Endothelial cell of umbilical vein (primary cell): ENCODE results near the gene VIPR1. TPM values are rescaled to one million over a fixed set of nuclear protein-coding genes. Genes with fewer than 3 reads are reported as not detected.

ENCODE experiments used
- BruUV-seq: library from RNA; stranded (reverse); fragments of 400-500 nt; replicated peaks from 2 replicates; lab custom pipeline; 2021; lab: Mats Ljungman, UMichigan
- CTCF ChIA-PET: fragments of 300-600, 350-600 bp; sonication (Branson Sonifier 250); formaldehyde crosslinking; loops from one replicate; lab custom pipeline; 2021; ENCODE audit warnings: antibody characterized with exemption, inconsistent platforms; lab: Charles Lee
- POLR2A ChIA-PET: fragments of 300-600, 350-600 bp; sonication (Branson Sonifier 250); formaldehyde crosslinking; loops from one replicate; lab custom pipeline; 2021; ENCODE audit warnings: antibody characterized with exemption, inconsistent platforms; lab: Charles Lee
- DNase-seq: peaks from one replicate; pipeline ENCODE4 v3.0.0-alpha.2; 2011; ENCODE audit warnings: low read depth, low spot score
- FAIRE-seq: peaks from 2 replicates; lab custom pipeline; 2011; peaks lifted over from hg19 to GRCh38; lab: Jason Lieb, UNC
- H2AFZ ChIP-seq: 2 replicates; pipeline ENCODE4 v1.6.0; 2012; ENCODE audit warnings: low read depth, low read length, control low read depth, inconsistent platforms
- H3K27ac ChIP-seq: 2 replicates; pipeline ENCODE4 v1.5.1; 2011; ENCODE audit warnings: low read depth, mild to moderate bottlenecking, control low read depth, low read length, moderate library complexity; ENCODE audit not compliant: insufficient read depth
- H3K27me3 ChIP-seq, 2 experiments: 2 replicates each; pipeline versions ENCODE4 v1.6.0 to v1.6.1; 2011; ENCODE audit warnings: low read length in 2 of 2, mixed read lengths in 1 of 2; ENCODE audit not compliant: control insufficient read depth in 2 of 2, insufficient read depth in 2 of 2
- H3K36me3 ChIP-seq, 2 experiments: 2 replicates in 1 of 2; 3 replicates in 1 of 2; pipeline ENCODE4 v1.5.1; 2011; ENCODE audit warnings: low read length in 2 of 2, mild to moderate bottlenecking in 1 of 2, moderate library complexity in 1 of 2; ENCODE audit not compliant: control insufficient read depth in 2 of 2, insufficient read depth in 2 of 2; ENCODE audit errors: extremely low read depth in 1 of 2
- H3K4me1 ChIP-seq: 3 replicates; pipeline ENCODE4 v1.5.1; 2011; ENCODE audit warnings: mild to moderate bottlenecking, low read length; ENCODE audit not compliant: control insufficient read depth, insufficient read depth; ENCODE audit errors: extremely low read depth
- H3K4me2 ChIP-seq: 2 replicates; pipeline ENCODE4 v1.6.1; 2011; ENCODE audit warnings: low read length, control low read depth, mixed read lengths; ENCODE audit not compliant: insufficient read depth
- H3K4me3 ChIP-seq, 3 experiments: fragments of 200-600 bp in 1 of 3; sonication (generic), shearing (Covaris generic) in 1 of 3; replicated peaks in 1 of 3; 2 replicates each; pipeline ENCODE4 v1.5.1; 2011 to 2016; ENCODE audit warnings: control low read depth in 3 of 3, low read length in 3 of 3, mild to moderate bottlenecking in 2 of 3, inconsistent platforms in 1 of 3, low read depth in 1 of 3, moderate library complexity in 1 of 3; ENCODE audit not compliant: insufficient read depth in 1 of 3
- H3K79me2 ChIP-seq: 2 replicates; pipeline ENCODE4 v1.6.0; 2012; ENCODE audit warnings: low read length, inconsistent platforms; ENCODE audit not compliant: control insufficient read depth, insufficient read depth
- H3K9ac ChIP-seq: replicated peaks from 2 replicates; pipeline ENCODE3; 2011; ENCODE audit warnings: low read length, control low read depth; ENCODE audit not compliant: insufficient read depth; ENCODE audit errors: extremely low read depth
- H3K9me1 ChIP-seq: replicated peaks from 3 replicates; pipeline ENCODE4 v1.6.0; 2011; ENCODE audit warnings: mild to moderate bottlenecking, low read length; ENCODE audit not compliant: control insufficient read depth, insufficient read depth; ENCODE audit errors: extremely low read depth
- H3K9me3 ChIP-seq: replicated peaks from 2 replicates; pipeline ENCODE4 v1.5.1; 2012; ENCODE audit warnings: low read length, inconsistent platforms; ENCODE audit not compliant: control insufficient read depth, insufficient read depth
- H4K20me1 ChIP-seq: replicated peaks from 2 replicates; pipeline ENCODE3; 2011; ENCODE audit warnings: mild to moderate bottlenecking, low read length; ENCODE audit not compliant: control insufficient read depth, insufficient read depth; ENCODE audit errors: extremely low read depth
- CTCF ChIP-seq, 2 donors: IDR thresholded peaks; 1 replicate in 1 of 2; 2 replicates in 1 of 2; pipeline ENCODE4 v1.5.1; 2011; ENCODE audit warnings: low read length in 2 of 2, mild to moderate bottlenecking in 2 of 2, moderate library complexity in 2 of 2, control low read depth in 1 of 2, inconsistent platforms in 1 of 2, low read depth in 1 of 2; ENCODE audit not compliant: insufficient read depth in 1 of 2; ENCODE audit errors: extremely low read depth in 1 of 2
- EZH2 ChIP-seq: IDR thresholded peaks from 2 replicates; pipeline ENCODE4 v1.6.1; 2012; ENCODE audit warnings: borderline replicate concordance, low read depth, mild to moderate bottlenecking, moderate library complexity, low read length, inconsistent platforms; ENCODE audit not compliant: severe bottlenecking
- FOS ChIP-seq: IDR thresholded peaks from 2 replicates; pipeline ENCODE4 v1.6.1; 2011; ENCODE audit warnings: mild to moderate bottlenecking, low read length, moderate library complexity, borderline replicate concordance; ENCODE audit not compliant: insufficient read depth
- GATA2 ChIP-seq: IDR thresholded peaks from 2 replicates; pipeline ENCODE4 v1.7.0; 2011; ENCODE audit warnings: low read depth, mild to moderate bottlenecking, moderate library complexity, mixed read lengths, low read length; ENCODE audit not compliant: insufficient read length, insufficient read depth
- JUN ChIP-seq: IDR thresholded peaks from 2 replicates; pipeline ENCODE4 v1.6.1; 2011; ENCODE audit warnings: borderline replicate concordance, low read depth; ENCODE audit not compliant: insufficient read length, insufficient read depth
- MYC ChIP-seq: IDR thresholded peaks from one replicate; pipeline ENCODE4 v1.6.1; 2011; ENCODE audit warnings: mild to moderate bottlenecking, low read depth, low read length
- POLR2A ChIP-seq: IDR thresholded peaks from 2 replicates; pipeline ENCODE4 v1.6.1; 2012; ENCODE audit warnings: low read depth, mild to moderate bottlenecking, control low read depth, low read length
- POLR2AphosphoS5 ChIP-seq: IDR thresholded peaks from 2 replicates; pipeline ENCODE4 v1.6.1; 2012; ENCODE audit warnings: low read depth, mild to moderate bottlenecking, control low read depth, low read length, moderate library complexity; ENCODE audit not compliant: insufficient read depth
- dilution Hi-C: fragments of 300-500 bp; cut with MboI; formaldehyde crosslinking; loops from one replicate; pipeline ENCODE4 v1.15.0; 2019; ENCODE audit warnings: low sequenced_read_pairs; ENCODE audit not compliant: extremely low pct_ligation_motif_present
- intact Hi-C: fragments of 100-400 bp; cut with micrococcal nuclease; formaldehyde crosslinking; loops from one replicate; pipeline ENCODE4 v1.10.0; 2022
- polyA plus RNA-seq, 4 experiments: library from polyadenylated mRNA; depleted of rRNA in 3 of 4; stranded (reverse) in 3 of 4; unstranded in 1 of 4; fragments of >200 nt; gene quantifications; 2 replicates each; pipeline versions ENCODE4 v1.2.1 to v1.2.3, GENCODE V29; 2011 to 2012; ENCODE audit warnings: missing spikeins in 1 of 4
- total RNA-seq: library from RNA; stranded (reverse); gene quantifications from 2 replicates; pipeline ENCODE4 v1.2.3, GENCODE V29; 2021
- TF ChIP-seq, protein P1 (sequence below): IDR thresholded peaks from 2 replicates; pipeline ENCODE4 v1.6.1; 2011; ENCODE audit not compliant: insufficient read depth, insufficient read length

Gene VIPR1
- total and polyA plus RNA-seq, 2 donors (not counting 3 experiments of a cell fraction or from before 2014, with no cell fraction given), result 3.8 to 4.7 TPM

- Histone ChIP-seq H3K9me1 (no peaks in the 10 kb centered on the region), H2AFZ (no peak overlapping the region), H3K36me3 (no peaks in the 10 kb centered on the region), H3K9ac (no peak overlapping the region), H4K20me1 (no peaks in the 10 kb centered on the region), H3K27ac (no peak overlapping the region), H3K27me3 (peaks cover 6 to 10% of the 10 kb centered on the region in 2 experiments), H3K4me1 (peaks cover 7% of the 10 kb centered on the region), H3K4me3 (no peak overlapping the region), H3K79me2 (no peaks in the 10 kb centered on the region), H3K9me3 (no peaks in the 10 kb centered on the region), H3K4me2 (no peak overlapping the region)
- DNase-seq, result no peak
- ChIA-PET CTCF (interaction anchor here (0.5 kb wide), 1 partner anchor 48 kb away, joined by 3 read pairs; no protein-coding TSS in a partner anchor), POLR2A (no interaction called here)
- dilution Hi-C loops, result no loop called here
- no TSS peak for BruUV-seq
- intact Hi-C loops, result no loop called here
- FAIRE-seq, result no peak
- TF ChIP-seq POLR2A (no peak), GATA2 (no peak), POLR2AphosphoS5 (no peak), FOS (no peak), EZH2 (no peak)
Observed at GRCh38 chr3:42497009-42497731, 5.3 kb upstream of the VIPR1 start.

DNA sequence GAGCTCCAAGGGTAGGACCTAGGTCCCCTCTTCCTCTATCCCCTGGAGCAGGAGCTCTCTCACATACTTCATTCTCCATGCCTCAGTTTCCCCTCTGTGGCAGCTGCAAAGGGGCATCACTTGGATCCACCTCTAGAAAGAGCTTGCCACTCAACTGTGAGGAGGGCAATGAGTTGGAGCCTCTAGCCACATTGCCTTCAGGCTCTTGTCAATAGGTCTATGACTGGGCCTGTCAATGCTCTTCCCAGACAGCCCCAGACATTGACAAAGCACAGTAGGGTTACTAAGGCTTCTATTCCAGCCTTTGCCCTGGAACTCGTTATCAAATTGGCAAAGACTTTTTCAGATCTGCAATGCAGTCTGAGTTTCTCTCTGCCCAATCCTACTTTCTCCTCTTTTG, 4.4 kb upstream of the VIPR1 start:
- H3K9me3 ChIP-seq, result no peaks in the 10 kb centered on the region
- H3K9me1 ChIP-seq, result no peaks in the 10 kb centered on the region
- no peak overlapping the region for H2AFZ ChIP-seq
- H3K27ac ChIP-seq, result no peak overlapping the region
- H3K4me3 ChIP-seq, result no peak overlapping the region
- H4K20me1 ChIP-seq, result no peaks in the 10 kb centered on the region
- H3K4me2 ChIP-seq, result no peak overlapping the region
- dilution Hi-C loops, result no loop called here
- peaks cover 6% of the 10 kb centered on the region for H3K4me1 ChIP-seq
- no peaks in the 10 kb centered on the region for H3K79me2 ChIP-seq
- ChIA-PET POLR2A (no interaction called here), CTCF (interaction anchor here (0.5 kb wide), 1 partner anchor 49 kb away, joined by 3 read pairs; no protein-coding TSS in a partner anchor)
- H3K9ac ChIP-seq, result no peak overlapping the region
- intact Hi-C loops, result no loop called here
- no TSS peak for BruUV-seq
- no peaks in the 10 kb centered on the region for H3K36me3 ChIP-seq
- DNase-seq (no peak), FAIRE-seq (no peak)
- H3K27me3 ChIP-seq, result peaks cover 6 to 10% of the 10 kb centered on the region in 2 experiments
- TF ChIP-seq POLR2A (no peak), EZH2 (no peak), FOS (no peak), CTCF (IDR thresholded peaks at IDR 0.05; ENCODE audit: extremely low read depth in 1 of 2, insufficient read depth in 1 of 2, low read depth in 1 of 2, low read length in 2 of 2) (no peak), GATA2 (no peak), JUN (no peak), MYC (no peak), POLR2AphosphoS5 (no peak)
- TF ChIP-seq, protein P1, sequence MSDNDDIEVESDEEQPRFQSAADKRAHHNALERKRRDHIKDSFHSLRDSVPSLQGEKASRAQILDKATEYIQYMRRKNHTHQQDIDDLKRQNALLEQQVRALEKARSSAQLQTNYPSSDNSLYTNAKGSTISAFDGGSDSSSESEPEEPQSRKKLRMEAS, result no peak
